Stimulated activated CD4-positive, alpha-beta T cell treated with anti-CD3 and anti-CD28 coated beads, Interleukin-12 subunit alpha, Interleukin-12 subunit beta, amount 100 ng/mL, for 4 hours (primary cell): ENCODE results near the gene APLP2.

Source experiments
- DNase-seq: peaks from one replicate; pipeline ENCODE4 v3.0.0-alpha.2; 2020

Gene APLP2

DNA sequence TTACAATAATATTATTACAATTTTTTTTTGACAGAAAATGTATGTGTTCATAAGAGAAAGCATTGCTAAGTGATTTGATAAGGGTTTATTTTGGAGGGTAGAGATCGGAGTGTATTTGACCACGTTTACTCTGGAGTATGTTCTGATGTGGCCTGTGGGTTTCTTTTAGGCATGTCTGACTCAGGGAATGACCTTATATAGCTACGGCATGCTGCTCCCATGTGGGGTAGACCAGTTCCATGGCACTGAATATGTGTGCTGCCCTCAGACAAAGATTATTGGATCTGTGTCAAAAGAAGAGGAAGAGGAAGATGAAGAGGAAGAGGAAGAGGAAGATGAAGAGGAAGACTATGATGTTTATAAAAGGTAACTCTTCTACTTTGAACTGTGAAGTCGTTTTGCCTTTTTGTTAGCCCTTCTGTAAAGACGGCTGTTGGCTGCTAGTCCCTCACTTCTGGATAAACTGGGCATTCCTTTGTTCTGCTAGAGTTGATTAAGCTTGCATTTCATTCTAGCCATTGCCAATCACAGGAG is 51.8 kb downstream of the APLP2 start:
- no peak for DNase-seq

DNA sequence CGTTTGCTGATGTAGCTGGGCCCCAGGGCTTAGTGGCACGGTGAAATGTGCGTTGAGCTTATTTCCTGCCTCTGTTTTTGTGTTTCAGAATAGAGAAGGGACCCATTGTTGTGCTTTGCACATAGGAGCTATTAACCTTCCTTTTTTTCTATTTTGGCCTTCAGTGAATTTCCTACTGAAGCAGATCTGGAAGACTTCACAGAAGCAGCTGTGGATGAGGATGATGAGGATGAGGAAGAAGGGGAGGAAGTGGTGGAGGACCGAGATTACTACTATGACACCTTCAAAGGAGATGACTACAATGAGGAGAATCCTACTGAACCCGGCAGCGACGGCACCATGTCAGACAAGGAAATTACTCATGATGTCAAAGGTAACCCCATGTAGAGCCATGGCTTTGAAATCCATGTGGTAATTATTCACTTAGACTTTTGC is 52.5 kb downstream of the APLP2 start:
- peak; percentile 11 for DNase-seq

DNA sequence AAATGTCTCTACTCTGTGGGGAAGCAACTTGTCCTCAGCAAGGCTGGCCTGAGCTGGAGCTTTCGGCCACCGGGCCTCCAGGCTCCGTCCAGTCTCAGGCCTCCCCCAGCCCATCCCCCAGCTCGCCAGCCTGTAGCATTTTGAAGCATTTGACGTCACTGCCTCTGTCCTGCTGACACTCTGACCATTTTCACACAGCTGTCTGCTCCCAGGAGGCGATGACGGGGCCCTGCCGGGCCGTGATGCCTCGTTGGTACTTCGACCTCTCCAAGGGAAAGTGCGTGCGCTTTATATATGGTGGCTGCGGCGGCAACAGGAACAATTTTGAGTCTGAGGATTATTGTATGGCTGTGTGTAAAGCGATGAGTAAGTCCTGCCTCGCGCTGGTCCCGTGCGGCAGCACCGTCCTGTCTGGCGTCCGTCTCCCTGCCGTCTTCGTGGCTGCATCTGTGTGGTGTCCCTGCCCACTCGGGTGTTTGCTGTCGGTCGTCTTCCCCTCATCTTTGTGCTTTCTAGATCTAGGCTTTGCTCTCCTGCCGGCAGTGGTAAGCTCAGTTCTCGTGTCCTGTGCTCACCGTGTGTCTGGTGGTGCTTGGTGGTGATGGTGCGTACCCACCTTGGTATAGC is 53.8 kb downstream of the APLP2 start:
- DNase-seq: no peak

DNA sequence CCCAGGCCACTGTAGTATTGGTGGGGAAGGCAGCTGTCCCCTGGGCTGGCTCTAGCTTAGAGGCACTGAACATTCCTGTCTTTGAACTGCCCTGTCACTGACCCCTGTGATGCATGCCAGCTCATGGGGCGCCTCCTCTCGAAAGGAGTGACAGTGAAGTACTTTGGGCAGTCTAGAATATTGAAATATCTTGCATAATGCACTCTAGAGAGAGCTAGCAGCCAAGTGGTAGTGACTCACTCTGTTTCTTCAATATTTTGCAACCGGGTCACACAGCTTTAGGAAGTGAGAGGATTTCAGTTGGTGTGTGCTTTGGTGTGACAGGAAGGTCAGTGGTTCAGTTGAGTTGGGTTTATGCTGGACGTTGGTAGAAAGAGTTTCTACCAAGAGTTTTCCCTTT is 54.4 kb downstream of the APLP2 start:
- DNase-seq: no peak

DNA sequence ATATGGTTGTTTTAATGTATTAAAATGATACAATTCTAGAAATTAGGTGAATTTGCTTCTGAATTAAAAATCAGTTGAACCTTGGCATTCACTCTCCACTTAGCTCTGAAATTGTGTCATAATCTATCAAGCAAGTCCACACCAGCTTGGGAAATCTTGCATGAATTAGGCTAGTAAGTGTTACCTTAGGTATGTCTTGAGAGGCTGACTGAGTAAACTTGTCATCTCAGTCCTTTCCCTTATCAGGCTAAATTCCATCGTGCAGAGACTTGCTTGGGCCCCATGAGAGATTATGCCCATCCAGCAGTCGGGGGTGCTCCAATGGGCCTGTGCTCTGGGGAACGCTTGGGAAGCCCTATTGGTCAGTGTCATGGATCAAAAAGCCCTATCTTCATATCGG is 55.9 kb downstream of the APLP2 start:
- DNase-seq: no peak

DNA sequence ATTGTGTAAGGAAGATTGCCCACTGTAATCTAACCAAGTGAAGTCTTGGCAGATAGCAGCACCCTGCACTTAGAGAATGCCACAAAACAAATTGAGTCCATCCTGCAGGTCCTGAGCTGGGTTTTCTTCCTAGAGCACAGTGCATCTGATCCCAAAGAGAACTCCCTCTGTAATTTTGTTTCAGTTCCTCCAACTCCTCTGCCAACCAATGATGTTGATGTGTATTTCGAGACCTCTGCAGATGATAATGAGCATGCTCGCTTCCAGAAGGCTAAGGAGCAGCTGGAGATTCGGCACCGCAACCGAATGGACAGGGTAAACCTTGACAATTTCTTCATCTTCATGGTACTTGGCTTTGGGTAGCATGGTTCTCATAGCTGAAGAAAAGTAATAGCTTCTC is 56.8 kb downstream of the APLP2 start:
- DNase-seq: no peak

DNA sequence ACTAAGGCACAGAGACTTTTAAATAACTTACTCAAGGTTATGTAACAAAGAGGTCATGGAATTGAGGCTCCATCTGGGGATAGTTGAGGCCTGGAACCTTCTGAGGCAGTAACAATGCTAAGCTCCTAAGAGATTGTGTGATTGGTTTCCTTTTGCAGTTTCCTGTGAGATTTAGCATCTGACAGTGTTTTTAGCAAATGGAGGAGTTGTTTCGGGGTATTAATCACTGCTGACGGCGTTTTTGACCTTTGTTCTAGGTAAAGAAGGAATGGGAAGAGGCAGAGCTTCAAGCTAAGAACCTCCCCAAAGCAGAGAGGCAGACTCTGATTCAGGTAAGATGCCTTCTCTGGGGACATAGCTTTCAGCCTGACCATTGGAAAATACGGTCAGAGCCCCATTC is 57.8 kb downstream of the APLP2 start:
- no peak for DNase-seq

DNA sequence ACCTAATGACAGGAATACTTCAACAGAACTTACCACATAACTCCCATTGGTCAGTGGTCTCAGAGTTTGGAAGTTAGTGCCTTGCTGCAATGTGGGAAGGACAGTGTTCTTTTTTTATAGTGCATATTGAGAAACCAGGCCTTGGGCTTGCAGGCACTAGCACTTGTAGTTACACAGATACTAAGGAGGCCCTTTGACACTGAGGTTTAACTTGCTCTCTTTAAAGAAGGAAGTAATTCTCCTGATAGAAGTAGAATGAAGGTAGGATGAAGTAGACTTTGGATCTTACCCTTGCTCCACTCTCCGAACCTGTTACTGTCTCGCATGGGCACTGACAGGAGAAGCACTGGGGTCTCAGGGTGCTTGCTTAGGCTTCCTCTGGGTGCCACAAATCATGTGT is 58.9 kb downstream of the APLP2 start:
- DNase-seq: no peak

DNA sequence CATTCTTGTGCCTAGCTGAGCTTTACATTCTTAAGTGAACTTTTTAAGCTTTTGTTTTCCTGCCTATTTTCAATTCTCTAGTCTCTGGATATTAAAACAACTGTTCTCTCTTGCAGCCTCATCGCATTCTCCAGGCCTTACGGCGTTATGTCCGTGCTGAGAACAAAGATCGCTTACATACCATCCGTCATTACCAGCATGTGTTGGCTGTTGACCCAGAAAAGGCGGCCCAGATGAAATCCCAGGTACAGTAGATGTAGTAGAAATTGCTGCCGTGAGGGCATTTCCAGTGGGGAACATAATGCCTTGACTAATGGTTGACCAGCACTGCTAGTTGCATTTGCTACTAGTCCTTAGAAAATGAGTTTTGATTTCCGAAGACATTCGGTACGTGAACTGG is 60.2 kb downstream of the APLP2 start:
- DNase-seq: no peak

DNA sequence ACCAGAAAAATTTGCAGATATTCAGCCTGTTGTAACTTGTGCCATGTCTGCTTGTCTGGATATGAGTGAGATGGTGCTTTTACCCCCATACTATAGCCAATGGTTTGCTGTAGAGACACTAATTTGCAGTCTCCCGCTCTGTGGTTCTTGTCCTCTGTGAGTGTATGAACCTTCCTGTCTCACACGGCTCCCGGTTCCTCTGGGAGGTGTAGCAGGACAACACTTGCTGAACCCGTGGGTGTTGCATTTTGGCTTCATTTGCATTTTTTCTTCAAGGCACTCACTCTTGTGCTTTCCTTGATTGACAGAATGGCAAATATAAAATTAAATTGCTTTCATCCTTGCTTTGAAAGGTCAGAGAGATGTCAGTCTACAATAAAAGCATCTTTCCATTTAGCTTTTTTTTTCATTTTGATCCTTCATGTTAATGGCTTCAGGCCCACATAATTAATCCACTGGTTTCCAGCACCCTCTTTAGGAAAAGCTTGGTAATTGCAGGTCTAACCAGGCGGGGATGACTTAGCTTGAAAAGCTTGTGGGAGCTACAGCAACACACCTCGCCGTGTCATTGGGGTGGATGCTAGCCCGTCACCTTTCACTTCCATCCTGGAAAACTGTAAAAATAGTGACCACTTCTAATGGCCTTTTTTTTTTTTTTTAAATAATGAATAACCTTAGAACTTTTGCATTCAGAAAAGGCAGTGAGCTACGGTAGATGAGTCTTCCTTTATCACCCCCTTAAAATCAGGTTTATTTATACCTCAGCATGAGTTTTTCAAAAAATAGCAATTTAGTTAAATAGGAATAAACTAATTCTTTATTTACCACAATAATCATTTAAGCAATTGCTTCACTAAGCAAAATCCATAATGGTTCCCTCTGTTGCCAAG is 62.5 kb downstream of the APLP2 start:
- peak; percentile 10 for DNase-seq

DNA sequence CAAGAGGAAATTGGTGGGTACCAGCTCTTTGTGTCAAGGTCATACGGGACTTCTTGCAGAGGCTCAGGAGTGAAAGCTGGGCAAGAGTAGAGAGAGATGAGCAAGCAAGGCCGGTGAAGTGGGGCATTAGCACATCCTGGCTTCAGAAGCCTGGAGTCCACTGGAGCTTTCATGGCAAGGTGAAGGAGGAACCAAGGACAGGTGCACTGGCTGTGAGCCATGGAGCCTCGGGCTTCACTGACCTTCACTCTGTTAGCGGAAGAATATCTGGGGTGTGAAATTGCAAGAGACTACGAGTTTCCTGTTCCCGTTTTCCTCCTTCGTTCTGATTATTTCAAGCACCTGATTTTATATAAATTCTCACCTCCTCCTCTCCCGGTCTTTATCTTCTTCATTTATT is 64.0 kb downstream of the APLP2 start:
- no peak for DNase-seq

DNA sequence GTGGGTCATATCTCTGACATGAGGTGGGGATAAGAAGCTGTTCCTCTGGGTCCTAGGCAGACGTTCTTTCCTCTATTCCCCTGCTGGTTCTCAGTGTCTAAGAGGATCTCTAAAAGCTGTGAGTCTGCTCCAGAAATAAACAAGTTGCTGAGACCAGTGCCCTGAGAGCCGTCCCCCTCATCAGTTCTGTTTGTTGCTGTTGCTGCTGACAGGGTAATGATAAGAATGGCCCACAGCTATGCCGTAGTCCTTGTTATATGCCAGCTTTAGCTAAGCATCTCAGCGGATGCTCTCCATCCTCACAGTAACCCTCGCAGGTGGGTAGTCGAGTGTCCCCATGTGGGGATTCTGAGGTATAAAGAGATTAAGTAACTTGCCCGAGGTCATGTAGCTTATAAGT is 66.4 kb downstream of the APLP2 start:
- DNase-seq: no peak

DNA sequence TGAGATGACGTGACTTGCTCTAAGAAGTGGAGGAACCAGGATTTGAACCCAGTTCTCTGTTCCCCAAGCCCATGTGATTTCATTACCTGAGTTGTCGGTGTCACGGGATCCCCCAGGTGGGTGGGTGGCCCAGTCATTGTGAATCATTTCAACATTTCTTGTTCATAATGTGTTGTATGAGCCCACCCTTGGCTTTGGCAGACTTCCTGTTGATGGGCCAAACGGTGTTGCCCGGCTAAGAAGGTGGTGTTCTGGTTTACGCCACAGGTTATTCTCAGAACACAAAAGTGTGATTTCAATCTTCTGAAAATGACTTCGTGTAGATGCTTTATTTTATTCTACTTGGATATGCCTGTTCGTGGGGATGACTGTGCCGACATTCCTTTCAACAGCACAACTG is 68.3 kb downstream of the APLP2 start:
- no peak for DNase-seq

DNA sequence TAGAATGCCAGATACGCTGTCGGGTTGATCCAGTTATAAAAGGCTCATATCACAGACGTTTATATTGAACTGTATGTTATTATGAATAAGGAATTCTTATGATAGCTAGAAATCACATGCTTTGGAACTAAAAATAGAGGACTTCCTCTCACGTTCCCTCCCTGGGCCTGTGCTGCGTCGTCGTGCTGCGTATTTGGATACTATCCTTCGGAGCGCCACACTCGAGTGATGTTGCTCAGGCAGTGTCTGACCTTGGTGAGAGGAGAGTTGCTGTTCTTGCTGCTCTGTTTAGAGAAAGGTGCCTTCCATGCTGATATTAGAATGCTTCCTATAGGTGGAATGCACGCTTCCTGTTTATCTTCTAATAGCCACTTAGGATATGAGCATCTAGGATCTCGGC is 69.7 kb downstream of the APLP2 start:
- no peak for DNase-seq

DNA sequence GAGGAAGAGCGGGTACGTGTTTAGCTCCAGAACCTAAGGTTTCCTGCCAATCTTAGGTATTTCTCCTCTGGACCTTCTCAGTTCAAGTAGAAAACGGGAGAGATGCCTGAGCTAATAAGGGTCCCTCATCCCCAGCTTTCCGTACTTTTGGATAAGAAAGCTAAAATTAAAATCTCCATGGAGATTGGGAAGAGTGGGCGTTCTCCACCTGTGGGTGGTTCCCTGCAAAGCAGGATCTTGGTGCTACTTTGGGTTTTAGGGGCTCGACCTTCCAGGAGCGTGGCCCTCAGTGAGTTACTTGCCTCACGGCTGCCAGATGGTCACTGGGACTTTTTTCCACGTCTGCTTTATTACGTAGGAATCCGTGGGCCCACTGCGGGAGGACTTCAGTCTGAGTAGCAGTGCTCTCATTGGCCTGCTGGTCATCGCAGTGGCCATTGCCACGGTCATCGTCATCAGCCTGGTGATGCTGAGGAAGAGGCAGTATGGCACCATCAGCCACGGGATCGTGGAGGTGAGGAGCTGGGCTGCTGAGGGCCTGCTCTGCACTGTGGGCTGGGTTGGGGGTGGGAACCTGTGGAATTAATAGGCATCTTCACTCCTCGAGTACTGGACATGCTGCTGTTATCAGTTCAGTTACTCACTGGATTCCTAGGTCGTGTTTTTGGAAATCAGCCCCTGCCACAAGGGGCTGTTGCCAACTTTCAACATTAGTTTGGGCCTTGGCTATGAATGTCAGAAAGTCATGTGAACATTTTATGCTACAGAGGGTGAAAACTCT is 72.1 kb downstream of the APLP2 start:
- DNase-seq: no peak

DNA sequence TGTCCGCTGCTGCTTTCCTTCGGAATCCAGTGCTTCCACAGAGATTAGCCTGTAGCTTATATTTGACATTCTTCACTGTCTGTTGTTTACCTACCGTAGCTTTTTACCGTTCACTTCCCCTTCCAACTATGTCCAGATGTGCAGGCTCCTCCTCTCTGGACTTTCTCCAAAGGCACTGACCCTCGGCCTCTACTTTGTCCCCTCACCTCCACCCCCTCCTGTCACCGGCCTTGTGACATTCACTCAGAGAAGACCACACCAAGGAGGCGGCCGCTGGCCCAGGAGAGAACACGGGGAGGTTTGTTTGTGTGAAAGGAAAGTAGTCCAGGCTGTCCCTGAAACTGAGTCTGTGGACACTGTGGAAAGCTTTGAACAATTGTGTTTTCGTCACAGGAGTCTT is 74.4 kb downstream of the APLP2 start:
- no peak for DNase-seq

DNA sequence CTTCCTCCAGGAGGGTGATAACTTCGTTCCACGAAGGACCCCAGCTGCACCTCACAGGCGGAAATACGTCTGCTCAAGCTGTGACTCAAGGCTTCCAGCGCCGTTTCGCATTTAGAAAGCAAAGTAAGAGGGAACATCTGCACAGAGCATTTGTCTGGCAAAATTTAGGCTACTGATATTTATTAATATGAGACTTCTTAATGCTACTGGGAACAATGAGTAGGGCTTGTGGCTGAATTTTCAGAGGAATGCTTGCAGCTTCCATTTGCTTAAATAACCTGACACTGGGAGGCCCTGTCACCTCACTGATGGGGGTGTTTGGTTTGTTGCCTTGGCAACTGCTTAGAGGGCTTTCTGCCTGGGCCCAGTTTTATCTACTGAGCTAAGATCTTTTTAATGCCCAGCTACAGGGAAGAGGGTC is 75.2 kb downstream of the APLP2 start:
- no peak for DNase-seq

DNA sequence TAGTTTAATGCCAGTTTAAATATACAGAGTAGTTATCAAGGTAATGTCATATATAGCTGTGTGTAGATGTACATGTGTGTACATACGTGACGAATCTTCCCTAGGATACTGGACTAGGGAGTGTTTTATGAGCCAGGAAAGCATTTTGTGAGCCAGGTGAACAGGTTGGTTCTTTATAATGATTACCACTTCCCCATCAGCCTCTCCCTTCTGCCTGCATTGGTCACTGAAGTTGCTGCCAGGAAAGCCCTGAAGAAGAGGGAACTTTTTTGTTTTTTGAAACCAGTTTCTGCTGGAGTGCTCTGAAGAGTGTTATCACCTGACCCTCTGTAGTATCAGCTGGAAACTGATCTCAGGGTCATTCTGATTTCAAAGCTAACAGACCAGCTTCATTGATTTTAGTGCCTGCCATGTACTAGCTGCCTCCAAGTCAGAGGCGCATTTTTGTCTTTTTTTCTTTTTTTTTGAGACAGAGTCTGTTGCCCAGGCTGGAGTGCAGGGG is 75.7 kb downstream of the APLP2 start:
- no peak for DNase-seq

DNA sequence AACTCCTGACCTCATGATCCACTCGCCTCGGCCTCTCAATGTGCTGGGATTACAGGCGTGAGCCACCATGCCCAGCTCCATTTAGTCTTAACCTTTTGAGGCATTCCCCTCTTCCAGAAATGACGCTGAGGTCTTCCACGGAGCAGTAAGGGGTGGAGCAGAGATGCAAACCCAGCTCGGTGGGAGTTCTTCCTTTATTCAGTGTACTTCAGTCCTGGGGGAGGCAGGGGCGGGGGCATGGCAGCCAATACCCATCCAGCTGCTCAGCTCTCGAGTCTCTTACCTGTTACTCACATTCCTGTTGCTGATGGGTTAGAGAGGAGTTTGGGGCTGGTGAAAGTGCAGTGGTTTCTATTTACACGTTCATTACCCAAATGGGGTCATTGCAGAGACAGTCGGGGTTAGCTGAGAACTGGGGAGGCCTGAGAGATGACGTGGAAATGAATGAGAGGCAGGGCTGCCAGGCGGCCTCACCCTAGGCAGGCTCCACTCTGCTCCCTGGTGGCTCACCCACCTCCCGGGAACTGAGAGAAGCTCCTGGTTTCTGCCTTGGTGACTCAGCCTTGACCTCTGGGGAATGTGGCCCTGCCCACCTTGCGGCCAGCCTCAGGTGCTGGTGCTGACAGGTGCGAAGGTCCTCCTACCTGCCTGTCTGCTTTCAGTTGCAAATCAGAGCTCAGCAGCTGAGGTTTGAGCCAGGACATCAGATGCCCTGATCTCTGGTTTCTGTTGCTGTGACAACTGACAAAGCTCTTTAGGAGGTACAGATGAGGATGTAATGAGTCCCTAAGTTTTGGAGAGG is 76.5 kb downstream of the APLP2 start:
- DNase-seq: no peak

DNA sequence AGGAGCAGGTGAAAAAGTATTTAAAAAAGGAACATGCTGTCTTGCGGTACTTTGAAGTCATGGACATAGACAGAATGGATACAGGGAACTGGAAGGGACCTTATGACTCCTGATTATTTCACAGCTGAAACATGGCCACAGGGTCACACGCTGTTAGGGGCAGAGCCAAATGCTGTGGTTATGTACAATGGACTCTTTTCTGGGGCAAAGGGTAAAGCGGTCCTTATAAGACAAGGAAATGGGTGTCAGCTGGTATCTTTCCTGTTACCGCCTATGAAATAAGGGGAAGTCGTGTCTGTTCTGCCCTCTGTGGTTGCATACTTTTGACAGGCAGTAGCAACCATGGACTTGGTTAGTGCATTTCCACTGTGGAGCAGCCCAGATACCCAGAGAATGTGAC is 77.1 kb downstream of the APLP2 start:
- no peak for DNase-seq

DNA sequence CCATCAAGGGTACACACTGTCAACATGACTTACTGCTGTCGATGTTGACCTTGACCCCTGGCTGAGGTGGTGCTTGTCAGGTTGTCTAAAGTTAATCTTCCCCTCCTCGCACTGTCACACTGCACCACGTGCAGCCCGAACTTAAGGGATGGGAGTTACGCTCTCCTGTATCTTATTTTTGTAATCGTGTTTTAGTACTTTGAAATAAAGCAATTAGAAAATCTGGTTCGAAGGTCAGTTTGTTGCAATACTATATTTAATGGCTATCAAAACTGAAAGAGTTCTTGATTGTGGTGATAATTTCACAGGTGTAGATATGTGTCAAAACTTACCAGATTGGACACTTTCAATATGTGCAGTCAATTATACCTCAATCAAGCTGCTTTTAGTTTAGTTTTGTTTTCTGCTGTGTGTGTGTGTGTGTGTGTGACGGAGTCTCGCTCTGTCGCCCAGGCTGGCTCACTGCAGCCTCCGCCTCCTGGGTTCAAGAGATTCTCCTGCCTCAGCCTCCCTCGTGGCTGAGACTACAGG is 79.2 kb downstream of the APLP2 start:
- no peak for DNase-seq

DNA sequence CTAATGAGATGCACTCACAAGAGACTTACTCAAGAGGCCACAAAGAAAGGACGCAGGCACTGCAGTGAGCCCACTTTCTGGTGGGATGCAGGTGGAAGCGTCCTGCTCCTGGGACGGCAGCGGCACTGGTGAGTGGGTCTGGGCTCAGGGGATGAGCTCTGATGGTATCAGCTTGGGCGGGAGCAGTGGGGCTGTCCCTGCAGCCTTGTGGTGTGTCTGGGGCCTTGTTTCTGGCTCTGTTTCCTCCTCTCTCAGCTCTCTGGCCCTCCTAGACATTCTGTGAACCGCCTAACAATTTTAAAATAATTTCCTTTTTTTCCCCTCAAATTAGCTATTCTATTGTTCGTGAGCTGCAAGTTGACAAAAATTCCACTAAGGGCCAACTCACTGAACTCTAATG is 81.1 kb downstream of the APLP2 start:
- no peak for DNase-seq
